ENCODE data around the gene SNIP1. TPM values are rescaled to one million over a fixed set of nuclear protein-coding genes. Genes with fewer than 3 reads are reported as not detected.

Gene SNIP1
- total RNA-seq, 3 donors from 2014 or later, result 16.8 to 22.5 (median 21.3) TPM

Small RNA genes within 50 kb of the gene (microRNA-seq; reads per million reads assigned to microRNA genes)
- gene MIR5581, result 0.70 reads per million

Other genes with a start within 250 kb of the SNIP1 start
- gene ZC3H12A, start 79.7 kb downstream of the SNIP1 start, total RNA-seq, result 10 to 100 TPM; 25.6 to 42.4 (median 25.9) TPM
- gene MEAF6, start 39.5 kb downstream of the SNIP1 start, total RNA-seq, result 10 to 100 TPM; 30.2 to 59.5 (median 35.4) TPM
- 1 to 10 TPM; 3.2 to 9.1 (median 3.6) TPM for gene DNALI1, start 2.6 kb upstream of the SNIP1 start, total RNA-seq
- gene GNL2, start 41.6 kb upstream of the SNIP1 start, total RNA-seq, result 10 to 100 TPM; 31.2 to 38.4 (median 34.0) TPM
- gene RSPO1, start 80.6 kb upstream of the SNIP1 start, total RNA-seq, result 1 to 10 TPM in 1 of 3 donors, under 1 TPM in 2; 0.12 to 1.7 (median 0.53) TPM
- gene CDCA8, start 138.2 kb upstream of the SNIP1 start, total RNA-seq, result 10 to 100 TPM in 2 of 3 donors, 1 to 10 TPM in 1; 3.8 to 16.8 (median 10.1) TPM
- gene EPHA10, start 210.8 kb upstream of the SNIP1 start, total RNA-seq, result 10 to 100 TPM; 45.3 to 74.4 (median 66.0) TPM
- gene MANEAL, start 239.6 kb upstream of the SNIP1 start, total RNA-seq, result 1 to 10 TPM; 5.4 to 7.6 (median 6.5) TPM